Subcutaneous abdominal adipose tissue (tissue), 5 donors: ENCODE results near the gene DDX41.
"Not testable (repeated sequence)": the region's sequence is repeated elsewhere in the genome, so short reads cannot be mapped to it uniquely, and the experiment has no call there.

Experiments used
- H3K27ac ChIP-seq: one replicate; pipeline ENCODE4 v1.7.0; 2013; ENCODE audit warnings: low read depth, mild to moderate bottlenecking, inconsistent platforms, low read length, moderate library complexity
- H3K27me3 ChIP-seq, 5 donors: one replicate each; pipeline ENCODE4 v1.7.0; 2013; ENCODE audit warnings: low read length in 5 of 5, inconsistent platforms in 1 of 5; ENCODE audit not compliant: control insufficient read depth in 5 of 5, insufficient read depth in 4 of 5
- H3K36me3 ChIP-seq, 5 donors: one replicate each; pipeline ENCODE4 v1.7.0; 2013; ENCODE audit warnings: low read length in 5 of 5; ENCODE audit not compliant: control insufficient read depth in 5 of 5, insufficient read depth in 5 of 5
- H3K4me1 ChIP-seq, 5 donors: one replicate each; pipeline ENCODE4 v1.7.0; 2013; ENCODE audit warnings: low read length in 5 of 5, mild to moderate bottlenecking in 3 of 5, moderate library complexity in 1 of 5; ENCODE audit not compliant: control insufficient read depth in 5 of 5, insufficient read depth in 5 of 5
- H3K4me3 ChIP-seq, 5 donors: one replicate each; pipeline ENCODE4 v1.7.0; 2013; ENCODE audit warnings: low read length in 5 of 5, low read depth in 1 of 5
- H3K9ac ChIP-seq, 5 donors: one replicate each; pipeline ENCODE4 v1.7.0; 2013; ENCODE audit warnings: low read length in 5 of 5, mild to moderate bottlenecking in 4 of 5, moderate library complexity in 3 of 5
- H3K9me3 ChIP-seq, 5 donors: one replicate each; pipeline ENCODE4 v1.7.0; 2013; ENCODE audit warnings: low read length in 5 of 5; ENCODE audit not compliant: control insufficient read depth in 5 of 5
- donor health status: healthy.
- donor health status: healthy.
- donor health status: healthy.
- donor health status: healthy.
- donor health status: healthy.

The DDX41 gene

GRCh38 chr5:177516601-177517568 is at the start of gene DDX41:
DDX41 (minus strand) TSS chr5:177516961; CDS start chr5:177516945, 16 bp downstream.
- peak within 1 kb of the TSS; percentile 94 to 100 (median 99) for H3K4me3 ChIP-seq
- peak within 1 kb of the TSS; percentile 68 to 99 (median 86) for H3K9ac ChIP-seq
- H3K9me3 ChIP-seq = no peaks in the 10 kb centered on the region
- H3K27ac ChIP-seq = peak within 1 kb of the TSS; percentile 76
- H3K27me3 ChIP-seq = peaks cover 0 to 4% (median 0%) of the 10 kb centered on the region in 5 donors
- H3K36me3 ChIP-seq = peaks cover 0 to 69% (median 58%) of the 10 kb centered on the region in 5 donors
- peaks cover 8 to 21% (median 17%) of the 10 kb centered on the region in 5 donors for H3K4me1 ChIP-seq

GRCh38 chr5:177565046-177565445 is 48.3 kb upstream of the DDX41 start:
- Histone ChIP-seq H3K9me3 (no peaks in the 10 kb centered on the region), H3K27ac (no peak overlapping the region), H3K4me1 (no peaks in the 10 kb centered on the region), H3K36me3 (no peaks in the 10 kb centered on the region), H3K27me3 (peaks cover 0 to 5% (median 3%) of the 10 kb centered on the region in 5 donors), H3K4me3 (no peak overlapping the region), H3K9ac (no peak overlapping the region)

- not testable (repeated sequence) for H3K9ac ChIP-seq, H3K27ac ChIP-seq, H3K4me3 ChIP-seq, H3K9me3 ChIP-seq, H3K27me3 ChIP-seq, H3K36me3 ChIP-seq, H3K4me1 ChIP-seq
Measured at GRCh38 chr5:177559446-177559941, 42.7 kb upstream of the DDX41 start.

- Histone ChIP-seq H3K27me3 (no peaks in the 10 kb centered on the region), H3K36me3 (no peaks in the 10 kb centered on the region), H3K4me1 (peaks cover 7 to 19% (median 16%) of the 10 kb centered on the region in 5 donors), H3K4me3 (no peak overlapping the region), H3K9ac (no peak overlapping the region), H3K9me3 (no peaks in the 10 kb centered on the region), H3K27ac (no peak overlapping the region)
Measured at GRCh38 chr5:177557796-177558195, 41.0 kb upstream of the DDX41 start.

- no peak overlapping the region for H3K27ac ChIP-seq
- H3K36me3 ChIP-seq = peaks cover 0 to 2% (median 0%) of the 10 kb centered on the region in 5 donors
Measured at GRCh38 chr5:177557041-177557647, 40.4 kb upstream of the DDX41 start.

GRCh38 chr5:177555665-177556064 is 38.9 kb upstream of the DDX41 start:
- H3K36me3 ChIP-seq = peaks cover 0 to 10% (median 4%) of the 10 kb centered on the region in 5 donors
- no peak overlapping the region for H3K4me3 ChIP-seq
- H3K9ac ChIP-seq = no peak overlapping the region
- H3K27ac ChIP-seq = no peak overlapping the region
- no peaks in the 10 kb centered on the region for H3K27me3 ChIP-seq
- H3K9me3 ChIP-seq = no peaks in the 10 kb centered on the region
- H3K4me1 ChIP-seq = peaks cover 8 to 27% (median 25%) of the 10 kb centered on the region in 5 donors

More at GRCh38 chr5:177557041-177557647, 40.4 kb upstream of the DDX41 start:
- peaks cover 8 to 25% (median 22%) of the 10 kb centered on the region in 5 donors for H3K4me1 ChIP-seq
- H3K9me3 ChIP-seq = no peaks in the 10 kb centered on the region
- no peak overlapping the region for H3K4me3 ChIP-seq
- H3K9ac ChIP-seq = no peak overlapping the region
- H3K27me3 ChIP-seq = no peaks in the 10 kb centered on the region

- Histone ChIP-seq H3K4me1 (peaks cover 8 to 30% (median 28%) of the 10 kb centered on the region in 5 donors), H3K9me3 (no peaks in the 10 kb centered on the region), H3K36me3 (peaks cover 0 to 13% (median 4%) of the 10 kb centered on the region in 5 donors), H3K27me3 (no peaks in the 10 kb centered on the region), H3K27ac (no peak overlapping the region), H3K9ac (no peak overlapping the region), H3K4me3 (peak overlapping the region in 3 of 5 donors; percentile 58 to 87 (median 86))
Measured at GRCh38 chr5:177555228-177555627, 38.5 kb upstream of the DDX41 start.

GRCh38 chr5:177554474-177555111 is 37.8 kb upstream of the DDX41 start, which contains the start of gene FAM193B:
FAM193B (minus strand) TSS chr5:177554563; CDS start chr5:177554458, 105 bp downstream.
- H3K27ac ChIP-seq = peak within 1 kb of the TSS; percentile 80
- no peaks in the 10 kb centered on the region for H3K27me3 ChIP-seq
- peaks cover 8 to 30% (median 28%) of the 10 kb centered on the region in 5 donors for H3K4me1 ChIP-seq

GRCh38 chr5:177553671-177554429 is 37.1 kb upstream of the DDX41 start:
- H3K4me3 ChIP-seq = peak overlapping the region; percentile 75 to 87 (median 80)
- peaks cover 8 to 30% (median 28%) of the 10 kb centered on the region in 5 donors for H3K4me1 ChIP-seq
- H3K36me3 ChIP-seq = peaks cover 0 to 16% (median 4%) of the 10 kb centered on the region in 5 donors
- H3K9me3 ChIP-seq = no peaks in the 10 kb centered on the region
- no peaks in the 10 kb centered on the region for H3K27me3 ChIP-seq
- H3K9ac ChIP-seq = peak overlapping the region; percentile 44 to 94 (median 88)
- peak overlapping the region; percentile 80 for H3K27ac ChIP-seq

More at GRCh38 chr5:177554474-177555111, 37.8 kb upstream of the DDX41 start, which contains the start of gene FAM193B:
- H3K9me3 ChIP-seq = no peaks in the 10 kb centered on the region
- H3K9ac ChIP-seq = peak within 1 kb of the TSS; percentile 44 to 94 (median 88)
- H3K4me3 ChIP-seq = peak within 1 kb of the TSS; percentile 80 to 89 (median 86)
- peaks cover 0 to 13% (median 4%) of the 10 kb centered on the region in 5 donors for H3K36me3 ChIP-seq
